ACC112 (cell line): ENCODE results near the gene SPATA16.

ENCODE experiments used
- H2AFZ ChIP-seq: fragments of 200-600 bp; sonication (generic); one replicate; pipeline ENCODE4 v1.6.0; 2017; ENCODE audit warnings: antibody characterized with exemption, low read length; ENCODE audit not compliant: unreplicated experiment
- H3K27ac ChIP-seq: fragments of 200-600 bp; sonication (generic); 2 replicates; pipeline ENCODE4 v1.5.1; 2014; ENCODE audit warnings: low read depth, mild to moderate bottlenecking, antibody characterized with exemption, low read length, moderate library complexity
- H3K27me3 ChIP-seq: fragments of 200-600 bp; sonication (generic); 2 replicates; pipeline ENCODE4 v1.6.1; 2014; ENCODE audit warnings: mild to moderate bottlenecking, antibody characterized with exemption, low read length, moderate library complexity, mixed read lengths; ENCODE audit not compliant: insufficient read depth
- H3K36me3 ChIP-seq: fragments of 200-600 bp; sonication (generic); 2 replicates; pipeline ENCODE4 v1.6.1; 2016; ENCODE audit warnings: mild to moderate bottlenecking, antibody characterized with exemption, low read length, moderate library complexity, mixed read lengths; ENCODE audit not compliant: insufficient read depth
- H3K4me1 ChIP-seq: fragments of 200-600 bp; sonication (generic); one replicate; pipeline ENCODE4 v1.6.1; 2016; ENCODE audit warnings: low read length, mixed read lengths; ENCODE audit not compliant: insufficient read depth, unreplicated experiment, control insufficient read depth
- H3K4me3 ChIP-seq: fragments of 200-600 bp; sonication (generic); 2 replicates; pipeline ENCODE4 v1.5.1; 2014; ENCODE audit warnings: mild to moderate bottlenecking, low read depth, low read length
- H3K79me2 ChIP-seq: fragments of 200-600 bp; sonication (generic); one replicate; pipeline ENCODE4 v1.6.0; 2016; ENCODE audit warnings: low read length; ENCODE audit not compliant: control insufficient read depth, unreplicated experiment, insufficient read depth

SPATA16 gene

GRCh38 chr3:172958565-172958964 lies 182.5 kb downstream of the SPATA16 start:
- Histone ChIP-seq H2AFZ (no peak overlapping the region), H3K27ac (no peak overlapping the region), H3K4me1 (no peaks in the 10 kb centered on the region), H3K27me3 (peaks cover 5% of the 10 kb centered on the region; the same call in 1 of the 2 replicates), H3K4me3 (no peak overlapping the region), H3K79me2 (no peaks in the 10 kb centered on the region), H3K36me3 (no peaks in the 10 kb centered on the region)

- Histone ChIP-seq H3K27me3 (peaks cover 18% of the 10 kb centered on the region), H3K36me3 (no peaks in the 10 kb centered on the region), H3K79me2 (no peaks in the 10 kb centered on the region), H3K27ac (no peak overlapping the region), H3K4me3 (no peak overlapping the region), H2AFZ (no peak overlapping the region), H3K4me1 (no peaks in the 10 kb centered on the region)
These were observed 187.5 kb downstream of the SPATA16 start for GRCh38 chr3:172953571-172953970.

- Histone ChIP-seq H3K27me3 (peaks cover 18% of the 10 kb centered on the region), H3K4me1 (no peaks in the 10 kb centered on the region), H2AFZ (no peak overlapping the region), H3K27ac (no peak overlapping the region), H3K79me2 (no peaks in the 10 kb centered on the region), H3K4me3 (no peak overlapping the region), H3K36me3 (no peaks in the 10 kb centered on the region)
These were observed 189.5 kb downstream of the SPATA16 start for GRCh38 chr3:172951511-172951910.

GRCh38 chr3:172946061-172946460 lies 195.0 kb downstream of the SPATA16 start:
- no peaks in the 10 kb centered on the region for H3K36me3 ChIP-seq
- H3K4me1 ChIP-seq = no peaks in the 10 kb centered on the region
- no peak overlapping the region for H3K4me3 ChIP-seq
- no peak overlapping the region for H2AFZ ChIP-seq
- no peaks in the 10 kb centered on the region for H3K79me2 ChIP-seq
- H3K27me3 ChIP-seq = 0 out of 2 replicates have a peak, but pooled peaks cover 6% of the 10 kb centered on the region
- H3K27ac ChIP-seq = no peak overlapping the region

GRCh38 chr3:172939651-172940293 lies 201.3 kb downstream of the SPATA16 start:
- Histone ChIP-seq H3K27ac (no peak overlapping the region), H3K36me3 (no peaks in the 10 kb centered on the region), H2AFZ (no peak overlapping the region), H3K4me1 (no peaks in the 10 kb centered on the region), H3K4me3 (no peak overlapping the region), H3K79me2 (no peaks in the 10 kb centered on the region), H3K27me3 (no peaks in the 10 kb centered on the region)

GRCh38 chr3:172938788-172939187 lies 202.2 kb downstream of the SPATA16 start:
- no peaks in the 10 kb centered on the region for H3K79me2 ChIP-seq
- H3K4me1 ChIP-seq = no peaks in the 10 kb centered on the region
- H3K36me3 ChIP-seq = no peaks in the 10 kb centered on the region
- no peak overlapping the region for H3K4me3 ChIP-seq
- no peak overlapping the region for H3K27ac ChIP-seq
- H2AFZ ChIP-seq = no peak overlapping the region
- H3K27me3 ChIP-seq = no peaks in the 10 kb centered on the region

GRCh38 chr3:172931746-172932285 lies 209.2 kb downstream of the SPATA16 start:
- Histone ChIP-seq H3K36me3 (no peaks in the 10 kb centered on the region), H3K79me2 (no peaks in the 10 kb centered on the region), H3K27me3 (no peaks in the 10 kb centered on the region), H3K4me1 (no peaks in the 10 kb centered on the region), H2AFZ (peak overlapping the region; percentile 59), H3K27ac (no peak overlapping the region), H3K4me3 (0 out of 2 replicates have a peak overlapping the region, but pooled peaks have one; percentile 20)

GRCh38 chr3:172929451-172929850 lies 211.6 kb downstream of the SPATA16 start:
- Histone ChIP-seq H3K4me1 (no peaks in the 10 kb centered on the region), H3K79me2 (no peaks in the 10 kb centered on the region)

GRCh38 chr3:172924546-172924945 lies 216.5 kb downstream of the SPATA16 start:
- H3K27me3 ChIP-seq = no peaks in the 10 kb centered on the region
- no peaks in the 10 kb centered on the region for H3K4me1 ChIP-seq
- no peak overlapping the region for H3K4me3 ChIP-seq
- H3K36me3 ChIP-seq = no peaks in the 10 kb centered on the region
- H2AFZ ChIP-seq = no peak overlapping the region
- H3K27ac ChIP-seq = no peak overlapping the region
- no peaks in the 10 kb centered on the region for H3K79me2 ChIP-seq

More at GRCh38 chr3:172929451-172929850, 211.6 kb downstream of the SPATA16 start:
- Histone ChIP-seq H3K36me3 (no peaks in the 10 kb centered on the region), H3K27ac (no peak overlapping the region), H3K4me3 (no peak overlapping the region), H3K27me3 (no peaks in the 10 kb centered on the region), H2AFZ (no peak overlapping the region)

- H2AFZ ChIP-seq = no peak overlapping the region
- no peaks in the 10 kb centered on the region for H3K27me3 ChIP-seq
- no peak overlapping the region for H3K4me3 ChIP-seq
- H3K36me3 ChIP-seq = no peaks in the 10 kb centered on the region
- peaks cover 23% of the 10 kb centered on the region for H3K4me1 ChIP-seq
- no peak overlapping the region for H3K27ac ChIP-seq
- no peaks in the 10 kb centered on the region for H3K79me2 ChIP-seq
These were observed 221.7 kb downstream of the SPATA16 start for GRCh38 chr3:172919297-172919683.

- Histone ChIP-seq H3K27ac (no peak overlapping the region), H3K79me2 (no peaks in the 10 kb centered on the region), H3K4me3 (no peak overlapping the region), H3K4me1 (peaks cover 23% of the 10 kb centered on the region), H3K36me3 (no peaks in the 10 kb centered on the region), H2AFZ (no peak overlapping the region), H3K27me3 (no peaks in the 10 kb centered on the region)
These were observed 222.3 kb downstream of the SPATA16 start for GRCh38 chr3:172918568-172919296.
